Muscle layer of colon (tissue), 2 donors: Measurements from ENCODE around the gene TYW1.
"Not testable (repeated sequence)": the region's sequence is repeated elsewhere in the genome, so short reads cannot be mapped to it uniquely, and the experiment has no call there.

Source experiments
- H3K27ac ChIP-seq: one replicate; pipeline ENCODE4 v1.7.0; 2013; ENCODE audit warnings: low read depth, mild to moderate bottlenecking, low read length, moderate library complexity
- H3K27me3 ChIP-seq, 2 donors: one replicate each; pipeline ENCODE4 v1.7.0; 2013; ENCODE audit warnings: low read length in 2 of 2, mild to moderate bottlenecking in 2 of 2; ENCODE audit not compliant: insufficient read depth in 2 of 2, control insufficient read depth in 1 of 2
- H3K36me3 ChIP-seq: one replicate; pipeline ENCODE4 v1.7.0; 2013; ENCODE audit warnings: mild to moderate bottlenecking, low read length; ENCODE audit not compliant: insufficient read depth
- H3K4me1 ChIP-seq: one replicate; pipeline ENCODE4 v1.7.0; 2013; ENCODE audit warnings: mild to moderate bottlenecking, low read length; ENCODE audit not compliant: insufficient read depth
- H3K4me3 ChIP-seq, 2 donors: one replicate each; pipeline ENCODE4 v1.7.0; 2013; ENCODE audit warnings: low read length in 2 of 2, low read depth in 1 of 2, mild to moderate bottlenecking in 1 of 2, moderate library complexity in 1 of 2
- H3K9ac ChIP-seq: one replicate; pipeline ENCODE4 v1.7.0; 2013; ENCODE audit warnings: low read length
- H3K9me3 ChIP-seq: one replicate; pipeline ENCODE4 v1.7.0; 2013; ENCODE audit warnings: mild to moderate bottlenecking, low read length
- donor health status: abdominal sarcoma.
- donor health status: Adenocarcinoma of cecum.

TYW1 gene

GRCh38 chr7:67106255-67106654 lies 109.6 kb downstream of the TYW1 start:
- not testable (repeated sequence) for H3K9ac ChIP-seq, H3K4me3 ChIP-seq, H3K27ac ChIP-seq, H3K4me1 ChIP-seq, H3K27me3 ChIP-seq, H3K36me3 ChIP-seq, H3K9me3 ChIP-seq

GRCh38 chr7:67111342-67111741 lies 114.7 kb downstream of the TYW1 start:
- not testable (repeated sequence) for H3K27ac ChIP-seq, H3K4me3 ChIP-seq, H3K4me1 ChIP-seq, H3K36me3 ChIP-seq, H3K9me3 ChIP-seq, H3K27me3 ChIP-seq, H3K9ac ChIP-seq

- H3K9me3 ChIP-seq, H3K27me3 ChIP-seq, H3K4me1 ChIP-seq, H3K36me3 ChIP-seq, H3K9ac ChIP-seq, H3K4me3 ChIP-seq, H3K27ac ChIP-seq: not testable (repeated sequence)
These were observed 118.0 kb downstream of the TYW1 start for GRCh38 chr7:67114483-67115246.

GRCh38 chr7:67120491-67120890 lies 123.9 kb downstream of the TYW1 start:
- H3K4me1 ChIP-seq, H3K27me3 ChIP-seq, H3K9ac ChIP-seq, H3K4me3 ChIP-seq, H3K36me3 ChIP-seq, H3K27ac ChIP-seq, H3K9me3 ChIP-seq: not testable (repeated sequence)

GRCh38 chr7:67128257-67128656 lies 131.6 kb downstream of the TYW1 start:
- not testable (repeated sequence) for H3K4me1 ChIP-seq, H3K27me3 ChIP-seq, H3K9me3 ChIP-seq, H3K9ac ChIP-seq, H3K27ac ChIP-seq, H3K36me3 ChIP-seq, H3K4me3 ChIP-seq

GRCh38 chr7:67130766-67131165 lies 134.1 kb downstream of the TYW1 start:
- not testable (repeated sequence) for H3K4me1 ChIP-seq, H3K9me3 ChIP-seq, H3K27ac ChIP-seq, H3K4me3 ChIP-seq, H3K36me3 ChIP-seq, H3K27me3 ChIP-seq, H3K9ac ChIP-seq

GRCh38 chr7:67134912-67135311 lies 138.3 kb downstream of the TYW1 start:
- not testable (repeated sequence) for H3K9me3 ChIP-seq, H3K4me3 ChIP-seq, H3K9ac ChIP-seq, H3K4me1 ChIP-seq, H3K27me3 ChIP-seq, H3K36me3 ChIP-seq, H3K27ac ChIP-seq

GRCh38 chr7:67135617-67136486 lies 139.2 kb downstream of the TYW1 start:
- not testable (repeated sequence) for H3K4me1 ChIP-seq, H3K27me3 ChIP-seq, H3K9me3 ChIP-seq, H3K9ac ChIP-seq, H3K27ac ChIP-seq, H3K4me3 ChIP-seq, H3K36me3 ChIP-seq

- not testable (repeated sequence) for H3K9me3 ChIP-seq, H3K36me3 ChIP-seq, H3K27ac ChIP-seq, H3K27me3 ChIP-seq, H3K9ac ChIP-seq, H3K4me1 ChIP-seq, H3K4me3 ChIP-seq
These were observed 140.9 kb downstream of the TYW1 start for GRCh38 chr7:67137489-67137888.

GRCh38 chr7:67139876-67140275 lies 143.2 kb downstream of the TYW1 start:
- not testable (repeated sequence) for H3K4me1 ChIP-seq, H3K4me3 ChIP-seq, H3K9ac ChIP-seq, H3K27ac ChIP-seq, H3K27me3 ChIP-seq, H3K9me3 ChIP-seq, H3K36me3 ChIP-seq

- H3K9me3 ChIP-seq, H3K4me3 ChIP-seq, H3K4me1 ChIP-seq: not testable (repeated sequence)
These were observed 144.4 kb downstream of the TYW1 start for GRCh38 chr7:67141001-67141400.

More at GRCh38 chr7:67141001-67141400, 144.4 kb downstream of the TYW1 start:
- not testable (repeated sequence) for H3K27ac ChIP-seq, H3K36me3 ChIP-seq, H3K27me3 ChIP-seq, H3K9ac ChIP-seq
